OCI-LY7 (cell line): Measurements from ENCODE around the gene PTPRE. TPM values are rescaled to one million over a fixed set of nuclear protein-coding genes. Genes with fewer than 3 reads are reported as not detected.

Experiments used
- BruUV-seq: library from RNA; stranded (reverse); fragments of 400-500 nt; replicated peaks from 2 replicates; lab custom pipeline; 2021; lab: Mats Ljungman, UMichigan
- CTCF ChIA-PET: fragments of 300-600 bp; sonication (Branson Sonifier 250); formaldehyde crosslinking; loops from one replicate; lab custom pipeline; 2022; ENCODE audit warnings: antibody characterized with exemption; ENCODE audit not compliant: unreplicated experiment; lab: Charles Lee
- POLR2A ChIA-PET: fragments of 300-600 bp; sonication (Branson Sonifier 250); formaldehyde crosslinking; loops from one replicate; lab custom pipeline; 2022; ENCODE audit warnings: antibody characterized with exemption; lab: Charles Lee
- DNase-seq: peaks from one replicate; pipeline ENCODE4 v3.0.0-alpha.2; 2015; ENCODE audit warnings: low spot score
- H2AFZ ChIP-seq: fragments of 200-600 bp; sonication (generic), shearing (Covaris generic); 2 replicates; pipeline ENCODE4 v1.6.1; 2014; ENCODE audit warnings: mild to moderate bottlenecking, antibody characterized with exemption, low read length, moderate library complexity
- H3K27ac ChIP-seq: fragments of 200-600 bp; sonication (generic); 2 replicates; pipeline ENCODE4 v1.5.1; 2014; ENCODE audit warnings: mixed run types, low read depth, mild to moderate bottlenecking, moderate library complexity, low read length, inconsistent platforms; ENCODE audit not compliant: poor library complexity, severe bottlenecking
- H3K36me3 ChIP-seq: fragments of 200-600 bp; sonication (generic); 2 replicates; pipeline ENCODE4 v1.6.1; 2014; ENCODE audit warnings: mild to moderate bottlenecking, antibody characterized with exemption, low read length, moderate library complexity, mixed read lengths; ENCODE audit not compliant: insufficient read depth
- H3K4me1 ChIP-seq: fragments of 200-600 bp; sonication (generic); 2 replicates; pipeline ENCODE4 v1.5.1; 2014; ENCODE audit warnings: mild to moderate bottlenecking, low read length; ENCODE audit not compliant: insufficient read depth, poor library complexity, severe bottlenecking
- H3K4me2 ChIP-seq: fragments of 200-600 bp; sonication (generic); 2 replicates; pipeline ENCODE4 v1.6.1; 2014; ENCODE audit warnings: mild to moderate bottlenecking, low read length
- H3K4me3 ChIP-seq: fragments of 200-600 bp; sonication (generic); 2 replicates; pipeline ENCODE4 v1.5.1; 2014; ENCODE audit warnings: mild to moderate bottlenecking, low read depth, low read length; ENCODE audit not compliant: poor library complexity, severe bottlenecking
- H3K79me2 ChIP-seq: fragments of 200-600 bp; sonication (generic); 2 replicates; pipeline ENCODE4 v1.6.1; 2016; ENCODE audit warnings: low read depth, mild to moderate bottlenecking, low read length, moderate library complexity, mixed read lengths; ENCODE audit not compliant: insufficient read depth
- H3K9me2 ChIP-seq: fragments of 200-600 bp; sonication (generic); 2 replicates; pipeline ENCODE4 v1.6.1; 2016; ENCODE audit warnings: mild to moderate bottlenecking, low read length, mixed read lengths; ENCODE audit not compliant: insufficient read depth
- H3K9me3 ChIP-seq: fragments of 200-600 bp; sonication (generic); 2 replicates; pipeline ENCODE4 v1.6.1; 2014; ENCODE audit warnings: mild to moderate bottlenecking, mixed run types, low read length, mixed read lengths
- H4K20me1 ChIP-seq: fragments of 200-600 bp; sonication (generic); 2 replicates; pipeline ENCODE4 v1.6.1; 2014; ENCODE audit warnings: mild to moderate bottlenecking, antibody characterized with exemption, low read length, moderate library complexity, mixed read lengths; ENCODE audit not compliant: insufficient read depth
- EZH2phosphoT487 ChIP-seq: fragments of 200-600 bp; sonication (generic); IDR thresholded peaks from 2 replicates; pipeline ENCODE4 v1.6.1; 2018; ENCODE audit warnings: low read depth, borderline replicate concordance, mild to moderate bottlenecking, mixed run types, antibody characterized with exemption, low read length, moderate library complexity, mixed read lengths
- intact Hi-C: fragments of 100-400 bp; cut with micrococcal nuclease; formaldehyde crosslinking; loops from one replicate; pipeline ENCODE4 v1.10.0; 2022; ENCODE audit not compliant: unreplicated experiment
- total RNA-seq, 2 experiments: library from RNA; depleted of rRNA in 1 of 2; stranded (reverse); fragments of >200 nt in 1 of 2; shearing (Covaris generic) in 1 of 2; gene quantifications; 2 replicates each; pipeline ENCODE4 v1.2.3, GENCODE V29; 2014 to 2022
- TF ChIP-seq, protein P1 (sequence below): fragments of 200-600 bp; sonication (generic); conservative IDR thresholded peaks from 2 replicates; pipeline ENCODE4 v1.5.1; 2014; ENCODE audit warnings: mild to moderate bottlenecking, antibody characterized with exemption, low read length, moderate library complexity, mixed read lengths

Gene PTPRE
- total RNA-seq, 2 experiments from 2014 or later = 6.8 to 8.3 TPM

DNA sequence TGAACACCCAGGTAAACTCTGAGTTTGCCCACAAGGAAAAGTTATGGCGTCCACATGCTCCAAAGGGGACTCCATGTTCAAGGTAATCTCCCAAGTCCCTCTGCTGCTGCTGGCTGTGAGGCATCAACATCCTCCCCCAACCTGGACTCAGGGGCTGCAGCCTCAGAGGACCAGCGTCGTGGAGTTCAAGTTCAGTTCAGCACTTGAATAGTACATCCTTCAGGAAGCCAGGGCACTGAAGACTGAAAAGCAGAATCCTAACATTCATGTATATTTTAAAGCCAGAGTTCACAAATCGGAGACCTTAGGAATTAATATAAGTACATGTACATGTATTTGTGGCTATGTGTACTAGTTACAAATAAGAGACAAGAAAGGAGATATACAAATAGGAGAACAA, 90.4 kb downstream of the PTPRE start:
- H3K4me3 ChIP-seq = no peak overlapping the region
- no peak overlapping the region for H3K4me2 ChIP-seq
- no peaks in the 10 kb centered on the region for H3K4me1 ChIP-seq
- no peaks in the 10 kb centered on the region for H3K9me3 ChIP-seq
- POLR2A ChIA-PET = no interaction called here
- CTCF ChIA-PET = no interaction called here
- H3K27ac ChIP-seq = no peak overlapping the region
- H2AFZ ChIP-seq = no peak overlapping the region
- DNase-seq = no peak
- H3K36me3 ChIP-seq = no peaks in the 10 kb centered on the region
- no peaks in the 10 kb centered on the region for H3K9me2 ChIP-seq
- no peaks in the 10 kb centered on the region for H4K20me1 ChIP-seq
- no peaks in the 10 kb centered on the region for H3K79me2 ChIP-seq
- no peak for TF ChIP-seq EZH2phosphoT487
- TF ChIP-seq, protein P1, sequence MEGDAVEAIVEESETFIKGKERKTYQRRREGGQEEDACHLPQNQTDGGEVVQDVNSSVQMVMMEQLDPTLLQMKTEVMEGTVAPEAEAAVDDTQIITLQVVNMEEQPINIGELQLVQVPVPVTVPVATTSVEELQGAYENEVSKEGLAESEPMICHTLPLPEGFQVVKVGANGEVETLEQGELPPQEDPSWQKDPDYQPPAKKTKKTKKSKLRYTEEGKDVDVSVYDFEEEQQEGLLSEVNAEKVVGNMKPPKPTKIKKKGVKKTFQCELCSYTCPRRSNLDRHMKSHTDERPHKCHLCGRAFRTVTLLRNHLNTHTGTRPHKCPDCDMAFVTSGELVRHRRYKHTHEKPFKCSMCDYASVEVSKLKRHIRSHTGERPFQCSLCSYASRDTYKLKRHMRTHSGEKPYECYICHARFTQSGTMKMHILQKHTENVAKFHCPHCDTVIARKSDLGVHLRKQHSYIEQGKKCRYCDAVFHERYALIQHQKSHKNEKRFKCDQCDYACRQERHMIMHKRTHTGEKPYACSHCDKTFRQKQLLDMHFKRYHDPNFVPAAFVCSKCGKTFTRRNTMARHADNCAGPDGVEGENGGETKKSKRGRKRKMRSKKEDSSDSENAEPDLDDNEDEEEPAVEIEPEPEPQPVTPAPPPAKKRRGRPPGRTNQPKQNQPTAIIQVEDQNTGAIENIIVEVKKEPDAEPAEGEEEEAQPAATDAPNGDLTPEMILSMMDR = no peak
- no TSS peak for BruUV-seq
- intact Hi-C loops = no loop called here

- Histone ChIP-seq H3K36me3 (no peaks in the 10 kb centered on the region), H3K27ac (no peak overlapping the region), H3K4me2 (no peak overlapping the region), H4K20me1 (no peaks in the 10 kb centered on the region), H3K4me1 (no peaks in the 10 kb centered on the region), H2AFZ (no peak overlapping the region), H3K9me3 (no peaks in the 10 kb centered on the region), H3K4me3 (no peak overlapping the region), H3K9me2 (no peaks in the 10 kb centered on the region), H3K79me2 (no peaks in the 10 kb centered on the region)
- no TSS peak for BruUV-seq
- ChIA-PET CTCF (no interaction called here), POLR2A (no interaction called here)
- DNase-seq = no peak
- intact Hi-C loops = no loop called here
- TF ChIP-seq, protein P1 = no peak
- TF ChIP-seq EZH2phosphoT487 = no peak
Measured at GRCh38 chr10:127997937-127998336, 91.0 kb downstream of the PTPRE start.

GRCh38 chr10:127998501-127999144, 91.7 kb downstream of the PTPRE start:
- no peaks in the 10 kb centered on the region for H3K79me2 ChIP-seq
- TF ChIP-seq, protein P1 = no peak
- no peak for TF ChIP-seq EZH2phosphoT487
- ChIA-PET CTCF (no interaction called here), POLR2A (no interaction called here)
- H4K20me1 ChIP-seq = no peaks in the 10 kb centered on the region
- no peaks in the 10 kb centered on the region for H3K4me1 ChIP-seq
- H3K9me2 ChIP-seq = no peaks in the 10 kb centered on the region
- H3K36me3 ChIP-seq = no peaks in the 10 kb centered on the region
- H3K9me3 ChIP-seq = no peaks in the 10 kb centered on the region
- no peak for DNase-seq
- H3K27ac ChIP-seq = no peak overlapping the region
- intact Hi-C loops = no loop called here
- no peak overlapping the region for H3K4me3 ChIP-seq
- no TSS peak for BruUV-seq
- H3K4me2 ChIP-seq = no peak overlapping the region
- H2AFZ ChIP-seq = no peak overlapping the region
